ENCODE measurements around the gene CLIP2.
"Not testable (repeated sequence)": the region's sequence is repeated elsewhere in the genome, so short reads cannot be mapped to it uniquely, and the experiment has no call there.

The CLIP2 gene

DNA sequence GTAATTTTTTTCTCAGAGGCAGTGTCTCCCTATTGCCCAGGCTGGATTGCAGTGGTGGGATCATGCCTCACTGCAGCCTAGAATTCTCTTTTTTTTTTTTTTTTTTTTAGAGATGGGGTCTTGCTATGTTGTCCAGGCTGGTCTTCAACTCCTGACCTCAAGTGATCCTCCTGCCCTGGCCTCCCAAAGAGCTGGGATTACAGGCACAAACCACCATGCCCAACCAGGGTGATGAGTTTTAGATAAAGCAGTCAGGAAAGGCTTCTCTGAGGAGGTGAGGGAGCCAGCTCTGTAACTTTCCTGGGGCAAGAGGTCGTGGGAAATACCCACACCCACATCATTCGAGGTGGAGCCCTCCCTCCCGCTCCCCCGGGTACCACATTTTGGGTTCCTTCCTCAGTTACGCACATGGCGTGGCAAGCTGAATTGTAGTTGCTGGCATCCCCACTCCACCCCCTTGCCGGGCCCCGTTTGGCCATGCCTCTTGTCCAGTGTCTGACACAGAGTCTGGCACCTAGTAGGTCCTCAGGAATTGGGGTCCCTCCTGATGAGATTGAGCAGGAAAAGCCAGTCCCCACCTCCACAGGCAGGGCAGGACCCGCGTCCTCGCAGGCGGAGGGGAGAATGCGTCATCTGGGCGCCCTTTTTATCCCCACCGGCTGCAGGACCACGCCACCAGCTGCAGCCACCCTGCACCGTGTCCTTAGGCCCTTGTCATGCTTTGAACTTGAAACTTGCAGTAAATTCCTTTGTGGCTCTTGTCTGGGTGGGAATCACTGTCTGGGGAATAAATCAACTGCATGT is 43.4 kb downstream of the CLIP2 start:
- no peak for DNase-seq (ENCODE audit: low spot score)

DNA sequence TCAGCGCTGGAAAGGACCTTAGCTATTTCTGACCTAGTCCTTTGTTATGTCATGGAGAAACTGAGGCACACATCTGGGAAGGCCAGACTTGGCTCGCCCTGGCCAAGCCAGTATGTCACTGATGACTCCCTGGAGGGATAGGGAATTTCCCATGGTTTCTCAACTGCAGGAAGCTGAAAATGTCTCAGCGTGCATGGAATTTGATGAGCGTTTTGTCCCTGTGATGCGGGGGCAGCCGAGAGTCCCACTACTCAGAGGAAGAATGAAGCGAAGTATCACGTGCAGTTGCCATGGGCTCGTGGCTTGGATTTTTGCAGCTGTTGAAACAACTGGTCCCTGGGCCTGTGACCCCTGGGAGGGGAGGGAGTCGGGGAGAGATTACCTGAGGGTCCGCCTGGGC is 44.8 kb downstream of the CLIP2 start:
- peak; percentile 61 for DNase-seq (ENCODE audit: low spot score)

DNA sequence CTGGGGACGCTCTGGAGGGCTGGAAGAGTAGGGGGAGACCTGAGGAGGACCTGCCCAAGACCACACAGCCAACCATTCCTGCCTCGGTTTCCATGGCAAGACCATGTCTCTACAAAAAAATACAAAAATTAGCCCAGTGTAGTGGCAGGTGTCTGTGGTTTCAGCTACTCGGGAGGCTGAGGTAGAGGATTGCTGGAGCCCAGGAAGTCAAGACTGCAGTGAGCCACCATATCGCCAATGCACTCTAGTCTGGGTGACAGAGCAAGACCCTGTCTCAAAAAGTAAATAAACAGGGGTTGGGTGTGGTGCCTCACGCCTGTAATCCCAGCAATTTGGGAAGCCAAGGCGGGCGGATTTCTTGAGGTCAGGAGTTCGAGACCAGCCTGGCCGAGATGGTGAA is 48.7 kb downstream of the CLIP2 start:
- no peak for DNase-seq (ENCODE audit: low spot score)

DNA sequence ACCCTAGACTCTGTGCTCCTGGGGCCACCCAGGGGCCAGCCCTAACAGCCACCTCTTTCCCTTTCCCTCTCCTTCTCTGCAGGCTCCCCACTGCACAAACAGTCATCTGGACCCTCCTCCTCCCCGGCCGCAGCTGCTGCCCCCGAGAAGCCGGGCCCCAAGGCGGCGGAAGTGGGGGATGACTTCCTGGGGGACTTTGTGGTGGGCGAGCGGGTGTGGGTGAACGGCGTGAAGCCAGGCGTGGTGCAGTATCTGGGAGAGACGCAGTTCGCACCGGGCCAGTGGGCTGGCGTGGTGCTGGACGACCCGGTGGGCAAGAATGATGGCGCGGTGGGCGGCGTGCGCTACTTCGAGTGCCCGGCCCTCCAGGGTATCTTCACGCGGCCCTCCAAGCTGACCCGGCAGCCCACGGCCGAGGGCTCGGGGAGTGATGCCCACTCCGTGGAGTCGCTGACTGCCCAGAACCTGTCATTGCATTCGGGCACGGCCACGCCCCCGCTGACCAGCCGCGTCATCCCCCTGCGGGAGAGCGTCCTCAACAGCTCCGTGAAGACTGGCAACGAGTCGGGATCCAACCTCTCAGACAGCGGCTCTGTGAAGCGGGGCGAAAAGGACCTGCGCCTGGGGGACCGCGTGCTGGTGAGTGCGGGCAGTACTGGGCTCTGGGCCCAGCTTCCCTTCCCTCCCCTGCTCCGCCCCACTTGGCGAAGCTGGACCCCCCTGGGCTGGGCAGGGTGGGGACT is 49.3 kb downstream of the CLIP2 start:
- no peak for DNase-seq (ENCODE audit: low spot score)

DNA sequence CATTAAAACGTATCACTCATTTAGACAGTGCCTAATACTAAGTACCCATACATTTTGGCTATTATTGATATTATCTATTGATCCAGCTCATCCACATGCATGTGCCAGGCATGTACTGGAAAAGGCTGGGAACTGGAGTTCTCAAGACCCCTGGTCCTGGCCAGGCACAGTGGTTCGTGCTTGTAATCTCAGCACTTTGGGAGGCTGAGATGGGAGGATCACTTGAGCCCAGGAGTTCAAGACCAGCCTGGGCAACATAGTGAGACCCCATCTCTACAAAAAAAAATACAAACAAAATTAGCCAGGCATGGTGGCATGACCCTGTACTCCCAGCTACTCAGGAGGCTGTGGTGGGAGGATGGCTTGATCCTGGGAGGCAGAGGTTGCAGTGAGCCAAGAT is 50.4 kb downstream of the CLIP2 start:
- not testable (repeated sequence) for DNase-seq (ENCODE audit: low spot score)

DNA sequence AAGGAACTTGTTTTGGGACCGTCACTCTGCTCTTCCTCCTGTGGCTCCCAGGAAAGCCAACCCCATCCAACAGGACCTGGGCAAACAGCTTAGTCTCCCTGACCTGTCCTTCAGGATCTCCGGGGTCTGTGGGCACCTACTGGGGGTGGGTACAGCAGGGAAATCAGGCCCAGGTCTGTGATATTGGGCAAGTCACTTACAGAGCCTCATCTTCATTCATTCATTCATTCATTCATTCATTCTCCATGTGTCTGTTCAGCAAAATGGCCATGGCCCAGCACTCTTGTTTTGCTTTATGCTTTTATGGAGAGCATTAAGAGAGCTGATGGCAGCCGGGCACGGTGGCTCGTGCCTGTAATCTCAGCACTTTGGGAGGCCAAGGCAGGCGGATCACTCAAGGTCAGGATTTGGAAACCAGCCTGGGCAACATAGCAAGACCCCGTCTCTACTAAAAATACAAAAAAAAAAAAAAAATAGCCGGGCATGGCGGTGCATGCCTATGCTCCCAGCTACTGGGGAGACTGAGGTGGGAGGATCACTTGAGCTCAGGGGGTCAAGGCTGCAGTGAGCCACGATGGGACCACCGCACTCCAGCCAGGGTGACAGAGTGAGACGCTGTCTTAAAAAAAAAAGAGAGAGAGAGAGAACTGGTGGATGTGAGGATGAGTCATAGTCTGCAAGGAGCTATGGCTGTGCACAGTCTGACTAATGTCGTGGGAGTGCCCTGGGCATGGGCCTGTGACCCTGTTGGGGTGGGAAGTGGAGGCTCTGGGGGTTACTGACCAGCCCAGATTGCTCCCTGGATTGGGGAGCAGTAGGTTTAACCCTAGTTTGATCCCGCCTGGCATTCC is 54.3 kb downstream of the CLIP2 start:
- DNase-seq (ENCODE audit: low spot score) = peak; percentile 91

DNA sequence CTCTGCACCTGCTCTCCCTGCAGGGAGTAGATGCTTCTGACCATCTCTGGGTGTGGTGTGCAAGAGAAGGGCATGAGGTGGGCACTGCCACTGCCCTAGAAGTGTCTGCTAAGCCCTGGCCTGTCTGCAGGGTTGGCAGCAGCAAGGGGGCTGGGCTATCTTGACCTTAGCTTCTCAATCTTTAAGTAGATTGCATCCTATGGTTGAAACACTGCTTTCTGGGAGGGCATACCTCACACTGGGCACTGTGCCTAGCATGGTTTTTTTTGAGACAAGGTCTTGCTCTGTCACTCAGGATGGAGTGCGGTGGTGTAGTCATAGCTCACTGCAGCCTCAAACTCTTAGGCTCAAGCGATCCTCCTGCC is 54.9 kb downstream of the CLIP2 start:
- DNase-seq (ENCODE audit: low spot score) = no peak

DNA sequence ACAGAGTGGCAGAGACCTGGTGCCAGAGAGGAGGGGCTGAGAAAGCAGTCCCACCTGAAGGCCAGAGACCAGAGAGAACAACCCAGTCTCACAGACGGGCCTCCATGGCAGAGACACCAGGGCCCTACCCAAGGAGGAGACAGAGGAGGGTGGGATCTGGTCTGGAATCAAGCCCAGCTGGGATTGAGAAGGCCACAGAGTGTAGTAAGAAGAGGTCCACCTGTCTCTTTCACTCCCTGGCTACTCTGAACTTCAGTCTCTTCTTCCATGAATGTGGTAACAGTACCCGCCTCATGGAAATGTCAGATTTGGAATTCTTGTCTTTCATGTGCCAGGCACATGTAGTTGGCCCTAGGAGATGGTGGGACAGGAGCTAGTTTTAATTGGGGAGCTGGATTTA is 55.6 kb downstream of the CLIP2 start:
- DNase-seq (ENCODE audit: low spot score) = no peak

DNA sequence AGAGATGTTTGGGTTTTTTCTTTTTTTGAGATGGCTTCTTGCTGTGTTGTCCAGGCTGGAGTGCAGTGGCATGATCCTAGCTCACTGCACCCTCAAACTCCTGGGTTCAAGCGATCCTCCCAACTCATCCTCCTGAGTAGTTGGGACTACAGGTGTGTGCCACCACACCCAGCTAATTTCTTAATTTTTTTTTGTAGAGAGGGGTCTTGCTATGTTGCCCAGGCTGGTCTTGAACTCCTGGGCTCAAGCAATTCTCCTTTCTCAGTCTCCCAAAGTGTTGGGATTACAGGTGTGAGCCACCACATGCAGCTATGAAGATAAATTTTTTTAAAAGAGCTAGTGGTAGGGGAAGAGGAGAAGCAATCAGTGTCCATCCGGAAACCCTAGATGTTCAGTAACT is 56.8 kb downstream of the CLIP2 start:
- DNase-seq (ENCODE audit: low spot score) = no peak

DNA sequence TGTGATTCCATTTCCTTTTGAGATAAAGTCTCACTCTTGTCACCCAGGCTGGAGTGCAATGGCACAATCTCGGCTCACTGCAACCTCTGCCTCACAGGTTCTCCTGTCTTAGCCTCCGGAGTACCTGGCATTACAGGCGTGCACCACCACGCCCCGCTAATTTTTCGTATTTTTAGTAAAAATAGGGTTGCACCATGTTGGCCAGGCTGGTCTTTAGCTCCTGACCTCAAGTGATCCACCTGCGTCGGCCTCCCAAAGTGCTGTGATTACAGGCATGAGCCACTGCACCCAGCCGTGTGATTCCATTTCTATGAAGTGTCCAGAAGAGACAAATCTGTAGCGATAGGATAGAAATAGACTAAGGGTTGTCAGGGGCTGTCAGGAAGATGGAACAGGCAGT is 60.4 kb downstream of the CLIP2 start:
- DNase-seq (ENCODE audit: low spot score) = no peak

DNA sequence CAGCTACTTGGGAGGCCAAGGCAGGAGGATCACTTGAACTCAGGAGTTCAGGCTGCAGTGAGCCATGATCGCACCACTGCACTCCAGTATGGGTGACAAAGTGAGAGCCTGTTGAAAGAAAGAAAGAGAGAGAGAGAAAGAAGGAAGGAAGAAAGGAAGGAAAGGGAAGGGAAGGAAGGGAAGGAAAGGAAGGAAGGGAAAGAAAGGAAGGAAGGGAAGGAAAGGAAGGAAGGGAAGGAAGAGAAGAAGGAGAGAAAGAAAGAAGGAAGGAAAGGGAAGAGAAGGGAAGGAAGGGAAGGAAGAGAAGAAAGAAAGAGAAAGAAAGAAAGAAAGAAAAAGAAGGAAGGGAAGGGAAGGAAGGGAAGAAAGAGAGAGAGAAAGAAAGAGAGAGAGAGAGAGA is 61.5 kb downstream of the CLIP2 start:
- DNase-seq (ENCODE audit: low spot score) = no peak

DNA sequence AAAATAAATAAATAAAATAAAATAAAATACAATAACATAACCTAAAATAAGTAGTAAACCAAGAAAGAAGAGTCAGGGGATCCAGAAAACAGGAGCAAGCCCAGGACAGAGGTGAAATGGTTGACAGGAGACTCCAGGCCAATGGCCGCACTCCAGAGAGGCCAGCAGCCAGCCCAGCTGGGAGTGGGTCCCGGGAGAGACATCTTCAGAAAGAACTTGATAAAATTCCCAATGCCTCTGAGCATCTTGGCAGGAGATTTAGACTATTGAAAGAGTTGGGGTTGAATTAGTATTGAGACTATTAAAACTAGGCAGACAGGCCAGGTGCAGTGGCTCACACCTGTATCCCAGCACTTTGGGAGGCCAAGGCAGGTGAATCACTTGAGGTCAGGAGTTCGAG is 62.6 kb downstream of the CLIP2 start:
- DNase-seq (ENCODE audit: low spot score) = no peak

DNA sequence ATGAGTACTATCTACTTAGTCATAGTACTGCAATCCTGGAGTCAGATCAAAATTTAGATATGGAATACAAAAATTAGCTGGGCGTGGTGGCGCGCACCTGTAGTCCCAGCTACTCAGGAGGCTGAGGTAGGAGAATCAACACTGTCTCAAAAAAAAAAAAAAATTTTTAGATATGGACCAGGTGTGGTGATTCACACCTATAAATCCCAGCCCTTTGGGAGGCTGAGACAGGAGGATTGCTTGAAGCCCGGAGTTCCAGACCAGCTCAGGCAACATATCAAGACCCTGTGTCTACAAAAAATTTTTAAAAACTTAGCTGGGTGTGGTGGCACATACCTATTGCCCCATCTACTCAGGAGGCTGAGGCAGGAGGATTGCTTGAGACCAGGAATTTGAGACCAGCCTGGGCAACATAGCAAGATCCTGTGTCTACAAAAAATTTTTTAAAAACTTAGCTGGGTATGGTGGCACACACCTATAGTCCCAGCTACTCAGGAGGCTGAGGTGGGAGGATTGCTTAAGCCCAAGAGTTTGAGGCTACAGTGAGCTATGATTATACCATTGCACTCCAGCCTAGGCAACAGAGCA is 63.4 kb downstream of the CLIP2 start:
- not testable (repeated sequence) for DNase-seq (ENCODE audit: low spot score)

DNA sequence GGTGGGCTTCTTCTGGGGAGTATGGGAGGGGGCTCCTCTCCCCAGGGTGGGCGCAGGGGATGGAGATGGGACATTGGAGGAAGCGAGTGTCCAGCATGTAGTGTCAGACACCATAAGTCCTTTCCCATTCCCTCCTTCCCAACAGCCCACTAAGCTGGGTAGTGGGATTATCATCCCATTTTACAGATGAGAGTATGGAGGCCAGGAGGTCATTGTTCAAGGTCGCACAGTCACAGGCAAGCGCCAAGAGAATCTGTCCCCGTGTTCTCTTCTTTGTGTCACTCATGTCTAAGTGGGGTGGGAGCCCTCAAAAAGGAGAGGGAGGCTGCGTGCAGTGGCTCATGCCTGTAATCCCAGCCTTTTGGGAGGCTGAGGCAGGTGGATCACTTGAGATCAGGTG is 64.8 kb downstream of the CLIP2 start:
- DNase-seq (ENCODE audit: low spot score) = no peak

DNA sequence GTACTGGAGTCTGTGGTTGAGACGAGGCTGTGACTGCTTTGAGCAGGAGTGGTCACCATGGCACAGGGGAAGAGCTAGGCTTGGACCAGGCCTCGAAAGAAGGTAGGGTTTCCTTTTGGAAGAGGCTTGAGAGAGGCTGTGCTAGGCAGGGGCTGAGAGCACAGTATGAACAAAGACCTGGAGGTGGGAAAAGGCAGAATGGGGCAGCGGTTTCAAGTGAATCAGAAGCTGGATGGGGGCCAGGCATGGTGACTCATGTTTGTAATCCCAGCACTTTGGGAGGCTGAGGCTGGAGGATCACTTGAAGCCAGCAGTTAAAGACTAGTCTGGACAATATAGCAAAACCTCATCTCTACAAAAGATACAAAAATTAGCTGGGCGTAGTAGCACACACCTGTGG is 65.9 kb downstream of the CLIP2 start:
- peak; percentile 69 for DNase-seq (ENCODE audit: low spot score)

DNA sequence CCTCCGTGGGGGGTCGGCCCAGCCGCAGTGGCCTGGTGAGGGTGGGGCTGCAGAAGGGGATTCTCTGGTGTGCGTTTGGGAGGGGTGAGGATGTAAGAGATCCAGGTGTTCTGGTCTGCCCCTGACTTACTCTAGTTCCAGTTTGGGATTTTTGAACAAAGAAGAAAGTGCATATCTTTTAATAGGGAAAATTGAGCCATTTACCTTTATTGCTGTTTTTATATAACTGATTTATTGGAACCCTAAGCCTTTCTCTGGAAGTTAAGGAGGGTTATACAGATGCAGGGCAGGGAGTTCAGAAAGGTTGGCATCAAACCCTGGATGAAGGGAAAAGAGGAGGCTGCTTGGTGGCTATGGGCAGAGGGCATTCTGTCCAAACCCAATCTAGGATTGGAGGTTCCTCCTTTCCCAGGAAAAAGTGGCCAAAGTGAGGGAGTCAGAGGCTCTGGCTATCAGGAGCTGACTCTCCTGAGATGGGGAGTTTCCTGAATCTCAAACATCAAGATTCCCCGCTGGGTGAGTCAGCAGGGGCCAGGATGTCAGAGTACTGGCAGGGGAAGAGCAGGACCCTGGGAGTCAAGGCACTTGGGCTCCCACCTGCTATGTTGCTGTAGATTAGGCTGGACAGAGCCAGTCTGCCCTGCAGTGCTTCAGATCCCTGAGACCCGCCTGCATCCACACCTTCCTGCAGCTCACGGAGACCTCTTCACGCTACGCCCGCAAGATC is 67.5 kb downstream of the CLIP2 start:
- no peak for DNase-seq (ENCODE audit: low spot score)

DNA sequence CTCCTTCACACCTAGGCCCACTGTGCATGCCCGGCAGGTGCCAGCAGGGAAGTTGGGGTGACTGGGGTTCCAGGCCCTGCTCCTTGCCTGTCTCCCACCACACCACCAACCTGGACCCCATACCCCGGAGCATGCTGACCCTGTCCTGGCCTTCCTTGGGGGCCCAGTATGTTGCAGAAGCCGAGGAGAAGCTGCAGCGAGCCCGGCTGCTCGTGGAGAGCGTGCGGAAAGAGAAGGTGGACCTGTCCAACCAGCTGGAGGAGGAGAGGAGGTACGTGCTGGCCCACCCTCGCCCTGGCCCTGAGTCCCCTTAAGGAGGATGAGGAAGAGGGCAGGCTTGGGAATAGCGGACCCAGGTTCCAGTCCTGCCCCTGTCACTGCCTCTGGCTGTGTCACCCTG is 70.8 kb downstream of the CLIP2 start:
- no peak for DNase-seq (ENCODE audit: low spot score)

DNA sequence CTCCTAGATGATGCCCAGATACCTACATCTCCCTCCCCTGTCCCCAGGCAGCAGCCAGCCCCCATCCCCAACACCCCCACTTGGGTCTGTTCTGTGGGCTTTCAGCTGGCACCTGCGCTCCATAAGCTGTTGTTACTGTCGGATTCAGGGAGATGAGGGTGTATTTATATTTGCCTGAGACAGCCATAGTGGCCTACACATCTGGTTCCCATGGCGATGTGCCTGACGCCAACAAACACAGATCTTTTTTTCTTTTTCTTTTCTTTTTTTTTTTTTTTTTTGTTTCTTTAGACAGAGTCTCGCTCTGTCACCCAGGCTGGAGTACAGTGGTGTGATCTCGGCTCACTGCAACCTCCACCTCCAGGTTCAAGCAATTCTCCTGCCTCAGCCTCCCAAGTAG is 73.1 kb downstream of the CLIP2 start:
- no peak for DNase-seq (ENCODE audit: low spot score)

DNA sequence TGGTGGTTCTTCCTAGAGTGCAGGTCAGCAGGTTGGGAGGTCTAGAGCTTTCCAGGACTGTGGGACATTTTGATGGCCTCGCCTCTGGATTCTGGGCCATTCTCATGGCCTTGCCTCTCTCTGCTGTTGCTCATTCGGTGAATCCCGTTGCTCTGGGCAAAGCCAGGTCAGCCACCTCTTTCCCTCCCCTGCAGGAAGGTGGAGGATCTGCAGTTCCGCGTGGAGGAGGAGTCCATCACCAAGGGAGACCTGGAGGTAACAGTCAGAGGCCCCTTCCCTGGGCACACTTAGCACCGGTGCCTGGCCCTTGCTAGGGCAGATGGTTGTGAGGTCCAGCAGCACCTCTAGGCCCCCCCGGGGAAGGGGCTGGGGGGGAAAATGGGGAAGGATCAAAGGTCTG is 74.9 kb downstream of the CLIP2 start:
- no peak for DNase-seq (ENCODE audit: low spot score)

DNA sequence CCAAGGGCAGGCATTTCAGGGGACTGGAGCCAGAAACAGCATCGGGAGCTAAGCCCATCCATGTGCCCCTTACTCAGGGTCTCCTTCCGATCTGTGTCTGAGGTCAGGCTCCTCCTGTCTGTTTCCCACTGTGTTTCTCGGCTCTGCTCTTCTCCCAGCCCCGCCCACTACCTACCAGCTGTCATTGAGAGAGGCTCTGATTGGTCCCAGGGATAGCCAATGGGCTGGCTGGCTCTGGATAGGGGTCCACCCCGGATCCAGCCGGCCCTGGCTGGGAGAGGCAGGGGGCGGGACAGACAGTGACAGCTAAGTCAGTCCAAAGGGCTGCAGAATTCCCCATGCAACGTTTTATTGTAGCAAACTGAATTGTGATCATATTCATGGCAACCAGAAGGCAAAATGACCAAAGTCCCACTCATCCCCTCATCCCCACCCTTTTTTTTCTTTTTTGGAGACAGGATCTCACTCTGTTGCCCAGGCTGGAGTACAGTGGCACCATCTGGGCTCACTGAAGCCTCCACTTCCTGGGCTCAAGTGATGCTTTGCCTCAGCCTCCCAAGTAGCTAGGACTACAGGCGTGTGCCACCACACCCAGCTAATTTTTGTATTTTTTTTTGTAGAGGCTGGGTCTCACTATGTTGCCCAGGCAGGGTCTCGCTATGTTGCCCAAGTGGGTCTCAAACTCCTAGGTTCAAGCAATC is 76.3 kb downstream of the CLIP2 start:
- DNase-seq (ENCODE audit: low spot score) = peak; percentile 93
